IPS-NIHi7 (cell line): ENCODE data around the gene FLT4.

ENCODE experiments used
- DNase-seq: peaks from one replicate; pipeline ENCODE4 v3.0.0; 2012; ENCODE audit warnings: mixed read lengths; ENCODE audit errors: extremely low spot score

FLT4 gene

DNA sequence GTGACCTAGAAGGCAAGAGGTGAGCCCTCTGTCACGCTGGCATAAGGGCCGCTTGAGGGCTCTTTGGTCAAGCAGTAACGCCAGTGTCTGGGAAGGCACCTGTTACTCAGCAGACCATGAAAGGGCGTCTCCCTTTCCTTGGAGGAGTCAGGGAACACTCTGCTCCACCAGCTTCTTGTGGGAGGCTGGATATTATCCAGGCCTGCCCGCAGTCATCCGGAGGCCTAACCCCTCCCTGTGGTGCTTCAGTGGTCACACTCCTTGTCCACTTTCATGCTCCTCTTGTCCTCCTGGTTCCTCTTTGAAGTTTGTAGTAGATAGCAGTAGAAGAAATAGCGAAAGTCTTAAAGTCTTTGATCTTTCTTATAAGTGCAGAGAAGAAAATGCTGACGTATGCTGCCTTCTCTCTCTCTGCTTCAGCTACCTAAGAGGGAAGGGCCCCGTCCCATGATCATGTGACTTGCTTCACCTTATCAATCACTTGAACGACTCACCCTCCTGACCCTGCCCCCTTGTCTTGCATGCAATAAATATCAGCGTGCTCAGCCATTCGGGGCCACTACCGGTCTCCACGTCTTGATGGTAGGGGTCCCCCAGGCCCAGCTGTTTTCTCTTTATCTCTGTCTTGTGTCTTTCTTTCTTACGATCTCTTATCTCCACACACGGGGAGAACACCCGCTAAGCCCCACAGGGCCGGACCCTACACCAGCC, 41.4 kb downstream of the FLT4 start:
- no peak for DNase-seq

DNA sequence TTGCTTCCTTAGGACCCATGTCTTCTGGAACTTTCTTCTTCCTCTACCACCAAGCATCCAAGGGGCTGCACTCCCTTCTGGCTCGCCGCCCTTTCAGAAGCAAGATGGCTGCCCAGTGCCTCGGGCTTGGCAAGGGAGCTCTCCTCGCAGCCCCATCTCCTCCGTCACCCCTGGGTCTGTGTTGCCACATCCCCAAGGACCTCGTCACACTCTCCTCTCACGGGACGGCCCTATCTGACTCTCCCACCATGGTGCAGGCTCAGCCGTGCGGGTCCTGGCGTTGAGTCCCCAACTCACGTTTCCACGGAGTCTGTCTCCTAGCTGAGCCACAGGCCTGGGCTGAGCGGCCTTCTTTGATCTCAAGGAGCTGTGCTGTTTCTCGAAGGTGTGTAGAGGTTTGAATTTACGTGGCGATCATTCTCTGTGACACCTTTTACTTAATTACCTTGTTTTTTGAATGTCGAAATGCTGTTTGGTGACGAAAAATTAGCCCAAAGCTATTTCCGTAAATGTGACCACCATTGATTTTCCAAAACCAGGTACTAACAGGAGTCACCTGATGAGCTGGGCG, 43.1 kb downstream of the FLT4 start:
- no peak for DNase-seq

DNA sequence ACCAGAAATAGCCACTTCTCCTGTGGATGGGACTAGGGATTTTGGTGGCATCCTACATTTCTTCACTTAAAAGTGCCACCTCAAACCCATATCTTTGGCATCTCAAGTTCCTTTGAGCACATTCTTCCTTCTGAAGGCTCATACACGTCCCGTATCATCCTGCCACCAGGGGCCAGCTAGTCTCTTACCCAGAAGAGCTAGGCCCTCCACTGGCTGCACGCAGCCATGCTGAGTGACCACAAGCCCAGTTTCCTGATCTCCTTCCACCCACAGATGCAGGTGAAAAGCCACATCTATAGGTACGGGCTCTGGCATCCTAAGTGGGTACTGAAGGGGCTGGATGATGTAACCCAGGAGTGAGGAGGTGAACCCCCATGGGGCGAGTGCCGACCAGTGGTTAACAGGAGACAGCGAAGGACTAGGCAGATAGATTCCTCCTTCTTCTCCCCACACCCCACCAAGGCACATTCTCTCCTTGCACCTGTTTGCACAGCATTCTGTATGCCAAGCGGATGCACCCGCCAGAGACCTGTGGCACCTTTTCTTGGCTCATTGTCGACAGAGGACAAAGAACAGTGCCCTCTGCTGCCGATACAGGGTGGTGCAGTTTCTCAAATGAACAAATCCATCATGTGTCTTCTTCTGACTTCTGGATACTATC, 43.7 kb downstream of the FLT4 start:
- peak; percentile 81 for DNase-seq

DNA sequence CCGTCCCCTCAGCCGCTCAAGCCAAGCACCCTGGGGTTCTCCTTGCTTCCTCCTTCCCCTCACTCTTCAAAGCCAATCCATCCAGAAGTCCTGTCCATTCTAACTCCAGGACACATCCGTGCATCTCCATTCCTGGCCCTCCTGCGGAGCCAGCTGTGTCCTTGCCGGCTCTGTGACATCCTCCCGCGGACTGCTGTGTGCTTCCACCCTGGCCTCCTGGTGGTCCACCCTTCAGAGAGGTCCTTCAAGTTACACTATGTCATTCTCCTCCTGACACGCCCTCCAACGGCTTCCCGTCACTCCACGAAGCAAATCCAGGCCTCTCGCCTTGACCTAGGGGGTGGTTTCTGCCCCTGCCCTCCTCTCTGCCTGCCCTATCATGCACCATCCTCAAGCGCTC, 45.1 kb downstream of the FLT4 start:
- no peak for DNase-seq

DNA sequence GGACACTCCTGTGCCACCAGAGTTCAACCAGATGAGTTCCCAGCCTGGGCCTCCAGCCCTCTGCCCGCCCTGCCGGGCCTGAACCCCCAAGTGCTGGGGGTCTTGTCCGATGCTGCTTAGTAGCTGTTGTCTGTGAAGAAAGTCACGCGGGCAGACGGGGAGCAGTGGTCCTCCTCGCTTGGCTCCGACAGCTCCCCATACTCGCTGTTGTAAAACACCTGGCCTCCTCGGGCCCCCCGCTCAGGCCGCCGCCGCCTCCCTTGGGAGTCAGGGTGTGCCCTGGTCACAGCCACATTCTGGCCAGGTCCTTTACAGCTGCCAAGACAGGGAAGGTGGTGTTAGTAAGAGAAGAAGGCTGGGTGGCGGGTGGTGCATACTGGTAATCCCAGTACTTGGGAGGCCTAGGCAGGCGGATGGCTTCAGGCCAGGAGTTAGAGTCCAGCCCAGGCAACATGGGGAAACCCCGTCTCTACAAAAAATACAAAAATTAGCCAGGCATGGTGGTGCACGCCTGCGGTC, 46.3 kb downstream of the FLT4 start:
- no peak for DNase-seq

DNA sequence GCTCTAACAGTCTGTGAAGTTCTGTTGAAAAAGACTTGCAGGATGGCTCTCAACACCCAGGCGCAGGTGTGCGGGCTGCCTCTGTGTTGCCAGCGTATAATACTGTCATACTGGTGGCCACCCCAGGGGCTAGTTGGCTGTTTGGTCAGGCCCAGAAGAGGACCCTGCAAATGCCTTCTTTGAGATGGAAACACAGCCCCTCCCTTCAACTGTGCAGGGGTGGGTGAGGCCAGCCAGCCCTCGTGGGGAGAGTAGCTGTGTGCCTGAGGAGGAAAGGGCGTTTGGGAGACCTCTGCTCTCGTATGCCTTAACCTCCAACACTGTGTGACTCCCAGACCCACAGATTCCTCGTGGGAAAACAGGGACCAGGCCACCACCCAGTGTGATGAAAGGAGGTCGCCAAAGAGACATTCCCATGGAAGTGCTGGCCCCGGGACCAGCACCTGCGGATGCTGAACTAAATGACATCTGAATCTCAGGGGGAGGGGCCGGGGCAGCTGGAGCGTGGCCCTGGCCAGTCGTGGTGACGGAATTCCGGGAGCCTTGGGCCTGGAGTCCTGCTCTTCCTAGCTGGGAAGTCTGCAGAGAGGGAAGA, 46.8 kb downstream of the FLT4 start:
- DNase-seq, result no peak

DNA sequence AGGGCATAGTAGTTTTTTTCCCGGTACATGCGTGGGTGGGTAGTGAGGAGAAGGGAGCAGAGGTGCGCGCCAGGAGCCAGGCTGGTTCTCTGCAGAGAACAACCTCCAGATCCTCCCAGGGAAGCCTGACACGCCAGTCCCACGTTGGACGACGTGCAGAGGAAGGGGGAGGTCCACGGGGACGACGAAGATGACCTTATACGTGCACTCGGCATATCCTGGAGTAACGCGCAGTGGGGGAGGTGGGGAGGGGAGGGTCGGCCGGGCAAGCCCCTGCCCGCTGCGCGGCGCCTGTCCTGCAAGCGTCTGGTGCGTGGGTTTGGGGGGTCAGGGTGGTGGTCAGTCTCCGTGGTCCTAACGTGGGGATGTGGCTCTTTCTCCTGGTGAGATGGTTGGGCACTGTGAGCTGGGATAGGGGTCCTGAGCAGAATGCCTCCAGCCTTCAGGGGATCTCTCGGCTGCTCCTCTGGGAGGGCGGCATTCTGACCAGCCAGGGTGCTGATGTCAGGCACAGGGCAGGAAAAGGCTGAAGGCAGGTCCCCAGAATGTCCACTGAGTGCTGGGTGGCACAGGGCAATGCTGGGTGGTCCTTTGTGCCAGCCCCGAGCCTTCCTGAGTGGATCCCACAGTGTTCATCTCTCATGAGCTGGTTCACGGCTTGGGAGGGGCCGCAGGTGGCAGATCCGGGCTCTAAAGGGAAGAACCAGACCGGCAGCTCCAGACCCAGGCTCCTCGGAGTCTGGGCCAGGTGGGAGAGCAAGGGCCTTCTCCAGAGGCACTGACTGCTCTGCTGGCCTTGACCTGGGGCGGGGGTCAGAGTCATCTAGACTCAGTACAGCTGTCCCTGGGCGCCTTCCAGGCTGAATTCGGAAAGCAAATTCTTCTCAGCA, 47.6 kb downstream of the FLT4 start:
- peak; percentile 5 for DNase-seq

DNA sequence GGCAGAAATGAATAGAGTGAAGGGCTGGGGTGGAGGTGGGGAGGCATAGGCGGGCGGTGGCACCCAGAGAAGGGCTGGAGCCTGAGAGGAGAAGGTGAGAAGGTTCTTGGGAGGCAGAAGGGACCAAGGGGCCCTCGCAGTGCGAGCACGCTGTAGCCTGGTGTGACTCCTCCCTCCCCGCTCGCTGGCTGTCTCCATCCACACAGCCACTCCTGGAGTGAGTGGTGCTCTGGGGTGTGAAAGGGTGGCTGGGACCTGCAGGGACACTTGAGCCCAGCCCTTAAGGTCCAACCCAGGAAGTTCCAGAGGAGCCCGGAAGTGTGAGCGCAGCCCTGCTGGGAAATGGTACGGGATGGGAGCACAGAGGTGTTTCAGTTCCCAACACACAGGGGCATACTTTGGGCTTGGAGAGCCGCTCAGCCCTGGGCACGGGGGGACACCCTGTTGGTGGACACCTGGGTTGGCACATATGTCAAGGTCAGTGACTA, 48.8 kb downstream of the FLT4 start:
- peak; percentile 9 for DNase-seq

DNA sequence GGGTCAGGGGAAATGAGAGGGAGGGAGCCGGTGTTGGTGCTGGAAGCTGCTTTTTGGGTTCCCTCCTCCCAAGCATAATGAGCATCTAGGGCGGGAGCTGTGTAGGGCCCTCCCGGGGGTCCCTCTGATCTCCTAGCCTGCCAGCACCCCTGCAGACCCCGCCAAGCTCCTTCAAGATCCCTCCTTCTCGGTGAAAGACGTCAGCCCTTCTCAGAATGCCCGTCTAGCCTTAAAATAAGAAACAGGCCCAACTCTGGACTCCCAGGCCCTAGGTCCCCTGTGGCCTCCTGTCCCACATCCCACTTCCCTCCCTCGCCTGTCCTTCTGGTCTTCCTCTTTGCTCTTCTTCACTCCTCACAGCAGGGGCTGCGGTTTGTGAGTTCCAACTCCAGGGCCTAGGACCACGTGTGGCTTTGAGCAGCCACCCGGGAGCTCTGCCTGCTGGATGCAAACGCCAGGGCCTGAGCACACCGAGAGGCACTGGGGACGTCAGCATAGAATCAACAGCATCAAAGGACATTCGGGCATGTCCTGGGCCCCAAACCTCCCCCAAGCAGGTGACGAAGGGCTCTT, 49.3 kb downstream of the FLT4 start:
- DNase-seq, result peak; percentile 8

DNA sequence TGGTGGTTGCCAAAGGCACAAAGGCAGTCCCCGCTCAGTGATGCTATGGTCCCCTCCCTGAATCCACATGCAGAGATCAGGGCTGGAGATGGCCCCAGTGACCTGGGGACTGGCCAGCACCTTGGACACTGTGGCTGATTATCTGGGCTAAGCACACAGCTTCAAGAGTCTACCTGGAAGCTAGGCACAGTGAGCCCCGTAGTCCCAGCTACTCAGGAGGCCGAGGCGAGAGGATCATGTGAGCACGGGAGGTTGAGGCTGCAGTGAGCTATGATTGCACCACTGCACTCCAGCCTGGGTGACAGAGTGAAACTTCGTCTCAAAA, 49.8 kb downstream of the FLT4 start:
- DNase-seq, result no peak

DNA sequence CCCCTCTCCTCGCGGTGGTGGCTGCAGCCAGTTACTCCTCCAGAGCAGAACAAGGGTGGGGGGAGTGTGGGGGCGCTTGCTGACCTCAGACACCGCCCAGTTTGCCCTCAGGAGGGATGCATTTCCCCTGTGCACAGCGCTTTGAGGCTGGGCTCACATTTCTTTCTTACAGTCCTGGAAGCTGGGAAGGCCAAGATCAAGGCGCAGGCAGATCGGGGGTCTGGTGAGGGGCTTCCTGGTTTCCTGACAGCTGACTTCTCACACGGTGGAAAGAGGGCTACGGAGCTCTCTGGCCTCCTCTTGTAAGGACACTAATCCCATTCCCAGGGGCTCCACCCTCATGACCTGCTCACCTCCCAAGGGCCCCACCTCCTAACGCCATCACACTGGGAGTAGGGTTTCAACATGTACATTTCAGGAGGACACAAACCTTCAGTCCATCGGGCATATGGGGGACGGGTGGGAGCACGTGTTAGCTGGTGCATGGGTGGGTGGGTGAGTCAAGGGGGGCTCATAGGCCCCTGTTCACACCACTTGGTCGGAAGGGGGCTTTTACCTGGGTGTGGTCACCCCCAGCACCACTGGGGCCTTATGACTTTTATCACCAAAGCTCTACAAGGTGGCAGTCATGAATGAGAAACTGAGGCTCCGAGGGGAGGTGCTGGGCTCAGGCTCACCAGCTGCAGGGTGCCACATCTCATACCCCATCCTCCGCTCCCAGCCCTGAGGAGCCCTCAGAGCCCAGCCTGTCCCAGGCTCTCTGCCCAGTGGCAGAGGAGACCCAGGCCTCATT, 50.4 kb downstream of the FLT4 start:
- DNase-seq, result no peak

DNA sequence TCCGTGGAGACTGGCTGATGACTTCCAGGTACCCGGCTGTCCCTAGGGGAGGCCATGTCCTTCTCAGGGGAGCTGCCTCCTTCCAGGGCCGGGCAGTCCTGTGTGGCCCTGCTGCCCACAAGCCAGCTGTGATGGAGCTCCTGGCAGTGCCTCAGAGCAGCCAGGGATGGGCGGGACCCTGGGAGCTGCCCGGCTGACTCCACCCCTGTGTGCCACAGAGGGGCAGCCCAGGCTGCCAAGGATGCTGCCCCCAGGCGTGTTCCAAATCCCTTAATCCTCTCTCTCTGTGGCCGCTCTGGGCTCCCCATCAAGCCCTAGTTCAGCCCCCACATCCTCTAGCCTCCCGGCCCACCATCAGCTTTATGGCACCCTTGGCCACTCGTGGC, 51.1 kb downstream of the FLT4 start:
- no peak for DNase-seq

DNA sequence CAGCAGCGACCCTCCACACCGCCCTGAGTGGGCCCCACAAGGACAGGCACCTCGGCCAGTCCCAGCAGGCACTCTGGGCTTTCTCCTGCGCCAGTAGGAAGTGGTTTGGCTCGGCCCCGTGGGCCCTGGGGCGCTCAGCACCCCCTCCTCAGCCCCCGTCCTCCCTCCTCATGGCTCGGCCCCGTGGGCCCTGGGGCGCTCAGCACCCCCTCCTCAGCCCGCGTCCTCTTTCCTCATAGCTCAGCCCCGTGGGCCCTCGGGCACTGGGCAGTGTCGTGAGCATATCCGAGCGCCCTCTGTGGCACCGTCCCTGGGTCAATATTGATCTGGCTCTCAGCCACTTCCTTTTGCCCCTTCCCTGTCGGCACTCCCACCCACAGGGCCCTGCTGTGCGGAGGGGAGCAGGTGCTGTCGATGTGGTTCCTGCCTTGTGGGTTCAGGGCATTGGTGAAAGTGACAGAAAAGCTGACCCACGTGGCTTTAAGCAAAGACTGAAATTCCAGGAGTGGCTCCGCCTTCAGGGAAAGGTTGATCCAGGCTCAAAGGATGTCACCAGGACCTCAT, 52.6 kb downstream of the FLT4 start:
- no peak for DNase-seq

DNA sequence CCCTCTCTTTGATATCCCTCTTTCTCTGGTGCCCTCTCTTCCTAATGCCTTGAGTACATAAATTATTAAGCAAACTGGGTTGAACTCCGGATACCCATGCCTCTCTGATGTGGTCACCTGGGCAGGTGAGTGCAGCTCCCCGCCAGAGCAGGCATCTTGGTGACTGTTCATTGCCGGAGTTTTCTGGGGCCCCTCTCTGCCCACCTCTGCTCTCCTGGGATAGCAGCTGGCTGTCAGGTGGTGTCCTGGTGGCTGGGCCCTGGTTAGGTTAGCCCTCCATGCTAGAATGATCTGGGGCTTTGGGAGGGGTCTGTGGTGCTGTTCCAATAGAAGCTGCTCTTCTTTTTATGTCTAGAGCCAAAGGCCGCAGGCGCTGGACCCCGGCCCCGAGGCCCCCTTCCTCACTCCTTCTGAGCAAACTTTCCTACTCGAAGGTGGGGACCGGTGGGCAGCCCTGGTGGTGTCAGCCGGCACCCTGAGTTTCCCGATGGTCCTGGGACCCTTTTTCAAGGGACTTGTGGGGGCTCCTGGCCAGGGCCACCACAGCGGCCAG, 53.2 kb downstream of the FLT4 start:
- no peak for DNase-seq

DNA sequence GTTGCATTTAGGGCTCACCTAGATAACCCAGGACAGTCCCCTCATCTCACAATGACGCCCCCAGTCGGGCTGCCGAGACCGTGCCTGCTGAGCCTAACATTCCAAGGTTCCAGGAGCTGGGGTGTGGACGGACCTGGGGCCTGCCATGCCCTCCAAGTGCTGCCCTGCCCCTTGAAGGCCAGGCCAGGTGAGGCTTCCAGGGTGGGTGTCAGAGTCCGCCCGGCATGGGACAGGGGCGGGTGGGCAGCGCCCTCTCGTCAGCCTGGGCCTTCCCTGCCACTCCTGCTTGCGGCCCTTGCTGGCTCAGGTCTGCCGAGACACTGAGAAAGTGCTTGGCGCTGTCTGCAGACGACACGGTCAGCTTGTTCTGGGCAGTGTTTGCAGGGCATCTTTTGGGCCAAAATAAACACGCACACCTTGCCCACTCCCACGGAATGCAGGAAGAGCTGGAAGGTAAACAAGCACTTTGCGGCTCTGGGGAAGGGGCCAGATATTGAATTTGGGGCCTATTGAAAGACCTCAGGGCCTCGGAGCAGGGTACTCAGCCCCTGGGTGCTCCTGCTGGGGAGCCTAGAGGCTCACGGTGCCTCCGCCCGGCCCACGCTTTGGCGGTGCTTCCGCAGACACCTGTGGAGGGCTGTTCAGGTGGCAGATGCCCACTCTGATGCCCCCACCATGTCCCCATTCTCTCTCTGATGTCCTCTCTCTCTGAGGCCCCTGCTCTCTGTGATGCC, 53.9 kb downstream of the FLT4 start:
- DNase-seq, result no peak

DNA sequence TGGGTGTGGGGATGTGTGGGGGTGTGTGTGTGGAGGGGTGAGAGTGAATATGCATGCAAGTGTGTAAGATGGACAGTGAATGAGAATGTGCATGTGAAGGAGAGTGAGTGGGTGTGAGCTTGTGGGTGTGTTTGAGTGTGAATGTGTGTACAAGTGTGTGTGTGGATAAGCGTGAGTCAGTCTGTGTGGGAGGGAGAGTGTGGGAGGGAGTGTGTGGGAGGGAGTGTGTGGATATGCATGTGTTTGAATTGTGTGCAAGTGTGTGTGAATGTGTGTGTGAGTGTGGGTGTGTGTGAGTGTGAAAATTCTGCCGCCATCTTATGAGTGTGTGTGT, 54.4 kb downstream of the FLT4 start:
- no peak for DNase-seq

DNA sequence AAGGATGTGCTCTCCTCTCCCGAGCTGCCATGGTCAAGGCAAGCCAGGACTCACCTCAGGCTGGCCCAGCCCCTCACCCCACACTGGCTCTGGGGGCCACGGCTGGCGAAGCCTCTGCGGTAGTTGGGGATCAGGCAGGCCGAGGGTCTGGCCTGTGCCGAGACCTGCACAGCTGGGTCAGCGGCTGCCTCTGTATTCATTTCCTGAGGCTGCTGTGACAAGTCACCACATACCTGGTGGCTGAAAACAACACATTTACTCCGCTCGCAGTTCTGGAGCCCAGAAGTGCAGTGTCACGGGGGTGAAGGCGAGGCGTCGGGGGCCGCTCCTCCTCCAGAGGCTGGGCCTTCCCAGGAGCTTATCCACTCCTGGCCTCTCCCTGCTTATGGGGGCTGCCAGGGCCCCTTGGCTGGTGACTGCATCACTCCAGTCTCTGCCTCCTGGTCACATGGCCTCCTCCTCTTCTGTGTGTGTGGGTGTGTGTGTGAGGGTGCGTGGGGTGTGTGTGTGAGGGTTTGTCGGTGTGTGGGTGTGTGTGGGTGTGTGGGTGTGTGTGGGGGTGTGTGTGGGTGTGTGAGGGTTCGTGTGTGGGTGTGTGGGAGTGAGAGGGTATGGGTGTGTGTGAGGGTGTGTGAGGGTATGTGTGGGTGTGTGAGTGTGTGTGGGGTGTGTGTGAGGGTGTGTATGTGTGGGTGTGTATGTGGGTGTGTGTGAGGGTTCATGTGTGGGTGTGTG, 54.9 kb downstream of the FLT4 start:
- DNase-seq, result no peak

DNA sequence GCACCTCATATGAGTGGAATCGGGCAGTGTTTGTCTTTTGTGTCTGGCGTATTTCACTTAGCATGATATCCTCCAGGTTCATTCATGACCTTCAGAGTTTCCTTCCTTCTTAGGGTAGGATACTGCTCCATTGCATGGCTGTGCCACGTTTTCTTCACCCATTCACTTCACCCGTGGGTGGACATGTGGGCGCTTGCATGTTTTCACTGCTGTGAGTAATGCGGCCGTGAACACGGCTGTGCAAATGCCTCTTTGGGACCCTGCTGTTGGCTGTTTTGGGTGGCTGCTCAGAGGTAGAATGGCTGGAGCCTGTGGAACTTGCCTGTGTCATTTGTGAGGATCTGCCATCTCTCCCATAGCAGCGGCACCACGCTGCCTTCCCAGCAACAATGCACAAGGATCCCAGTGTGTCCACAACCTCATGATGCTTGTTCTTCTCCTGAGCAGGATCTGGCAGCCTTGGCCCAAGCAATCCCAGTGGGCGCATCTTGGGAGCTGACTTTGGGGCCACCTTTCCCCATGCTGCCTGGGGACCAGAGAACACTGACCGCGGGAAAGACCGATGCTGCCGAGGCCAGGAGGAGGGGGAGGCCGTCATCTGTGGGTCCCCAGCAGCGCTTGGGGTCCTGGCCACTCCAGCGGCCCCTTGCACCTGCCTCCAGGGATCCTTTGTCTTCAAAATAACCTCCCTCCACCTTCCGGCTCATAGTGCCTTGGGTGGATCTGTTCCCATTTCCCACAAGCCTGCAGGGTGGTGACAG, 55.8 kb downstream of the FLT4 start:
- no peak for DNase-seq
